GM21381 (cell line): Measurements from ENCODE around the gene VOPP1.
"Not testable (repeated sequence)": the region's sequence is repeated elsewhere in the genome, so short reads cannot be mapped to it uniquely, and the experiment has no call there.

Source experiments
- ATAC-seq: cut with Tn5 transposase; IDR thresholded peaks from one replicate; pipeline ENCODE4 v1.9.1; 2021; ENCODE audit warnings: mild to moderate bottlenecking, moderate library complexity; ENCODE audit not compliant: unreplicated experiment

VOPP1 gene

DNA sequence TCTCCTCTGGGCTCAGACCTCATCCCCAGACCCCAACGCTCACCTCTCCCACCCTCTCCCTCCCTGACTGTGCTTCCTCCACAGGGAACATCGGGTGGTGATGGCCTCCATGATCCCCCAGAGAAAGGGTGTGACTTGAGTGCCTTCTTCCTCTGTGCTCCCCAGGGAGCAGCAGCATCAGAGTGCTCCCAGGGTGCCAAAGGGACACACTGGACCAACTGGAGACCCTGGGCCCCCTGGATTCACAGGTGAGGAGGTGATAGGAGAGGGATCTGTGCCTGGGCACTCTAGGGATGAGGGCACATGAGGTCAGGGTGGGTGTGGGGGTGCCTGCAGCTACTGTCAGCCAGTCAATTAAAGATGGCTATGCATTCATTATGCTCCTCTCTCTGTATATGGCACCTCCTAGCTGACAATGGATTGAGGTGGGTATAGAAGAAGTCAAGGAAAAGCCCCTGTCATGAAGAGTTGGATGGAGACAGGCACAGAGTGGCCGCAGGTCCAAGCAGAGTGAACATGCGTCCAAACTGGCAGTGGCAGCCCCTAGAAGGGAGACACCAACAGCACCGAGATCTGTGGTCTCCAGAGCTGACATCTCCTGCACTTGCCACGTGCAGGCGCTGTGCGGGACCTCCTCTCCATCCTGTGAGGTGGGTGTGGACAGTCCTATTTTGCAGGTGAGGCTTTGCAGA is 15.5 kb upstream of the VOPP1 start:
- no peak for ATAC-seq

- ATAC-seq: not testable (repeated sequence)
These were observed 10.4 kb upstream of the VOPP1 start for GRCh38 chr7:55582656-55583055.

DNA sequence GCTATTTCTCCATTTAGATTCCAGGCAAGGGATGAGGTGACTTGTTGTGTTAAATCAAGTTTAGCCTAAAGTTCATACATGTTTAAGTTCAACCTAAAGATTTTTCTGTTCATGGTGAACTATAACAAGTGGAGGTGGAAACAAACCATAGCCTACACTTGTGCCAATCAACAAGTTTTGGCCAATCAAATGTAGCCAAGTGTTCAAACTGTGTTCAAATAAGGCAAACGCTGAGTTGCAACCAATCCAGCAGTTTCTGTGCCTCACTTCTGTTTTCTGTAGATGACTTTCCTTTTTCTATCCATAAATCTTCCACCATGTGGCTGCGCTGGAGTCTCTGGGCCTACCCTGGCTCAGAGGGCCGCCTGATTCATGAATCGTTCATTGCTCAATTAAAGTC is 4.5 kb upstream of the VOPP1 start:
- ATAC-seq: no peak

DNA sequence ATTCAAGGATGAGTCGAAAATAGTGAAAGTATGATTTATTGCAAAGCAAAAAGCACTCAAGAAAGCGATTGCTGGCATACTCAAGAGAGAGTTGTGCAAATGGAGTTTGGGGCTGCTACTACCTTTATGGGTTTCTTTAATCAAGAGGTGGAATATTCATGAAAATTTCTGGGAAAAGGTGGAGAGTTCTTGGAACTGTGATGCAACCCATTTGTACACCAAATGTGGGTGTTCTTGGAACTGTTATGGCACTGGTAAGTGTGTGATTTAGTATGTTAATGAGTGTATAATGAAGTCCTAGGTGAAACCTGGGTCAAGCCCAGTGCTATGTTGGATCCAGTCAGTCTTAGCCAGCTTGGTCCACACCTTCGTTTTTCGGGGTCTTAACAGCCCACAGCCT is 3.4 kb upstream of the VOPP1 start:
- ATAC-seq: no peak

DNA sequence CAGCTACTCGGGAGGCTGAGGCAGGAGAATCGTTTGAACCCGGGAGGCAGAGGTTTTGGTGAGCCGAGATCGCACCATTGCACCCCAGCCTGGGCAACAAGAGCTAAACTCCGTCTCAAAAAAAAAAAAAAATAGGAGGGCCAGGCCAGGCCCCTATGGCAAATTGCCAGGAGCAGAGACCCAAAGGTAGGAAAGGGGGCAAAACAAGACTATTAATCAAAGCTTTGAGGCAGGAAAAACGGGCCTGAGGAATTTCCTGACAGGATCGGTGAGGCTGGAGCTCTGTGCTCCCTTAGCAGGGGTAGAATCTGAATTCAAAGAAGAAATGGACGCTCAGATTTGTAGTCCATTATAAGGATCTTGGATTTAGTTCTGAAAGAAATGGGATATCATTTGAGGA is 2.8 kb upstream of the VOPP1 start:
- no peak for ATAC-seq

GRCh38 chr7:55574051-55574717 is 1.9 kb upstream of the VOPP1 start:
- no peak for ATAC-seq

DNA sequence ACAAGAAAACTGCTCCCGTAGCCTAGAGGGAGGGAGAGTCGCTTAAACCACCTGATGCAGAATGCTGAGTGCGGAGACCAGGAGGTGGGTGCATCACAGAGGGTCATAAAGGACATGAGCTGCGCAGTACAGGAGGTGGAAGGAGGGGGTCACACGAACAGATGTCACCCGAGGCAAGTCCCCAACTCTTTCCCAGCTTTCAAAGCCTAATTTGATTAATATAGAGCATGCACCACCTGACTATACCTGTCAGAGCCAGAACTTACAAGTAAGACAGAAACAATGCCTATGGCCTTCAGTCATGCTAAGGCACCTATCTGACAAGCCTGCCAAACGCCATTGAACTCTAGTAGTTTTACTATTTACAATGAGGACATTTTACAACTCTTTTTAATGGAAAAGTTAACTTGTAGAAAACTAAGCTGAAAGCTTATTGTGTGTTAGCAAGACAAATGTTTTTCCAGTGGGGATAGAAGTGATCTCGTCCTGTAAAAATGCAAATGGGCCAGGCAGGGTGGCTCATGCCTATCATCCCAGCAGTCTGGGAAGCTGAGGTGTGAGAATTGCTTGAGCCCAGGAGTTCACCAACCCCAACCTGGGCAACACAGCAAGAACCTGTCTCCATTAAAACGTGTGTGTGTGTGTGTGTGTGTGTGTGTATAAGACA is 1.1 kb upstream of the VOPP1 start:
- no peak for ATAC-seq

DNA sequence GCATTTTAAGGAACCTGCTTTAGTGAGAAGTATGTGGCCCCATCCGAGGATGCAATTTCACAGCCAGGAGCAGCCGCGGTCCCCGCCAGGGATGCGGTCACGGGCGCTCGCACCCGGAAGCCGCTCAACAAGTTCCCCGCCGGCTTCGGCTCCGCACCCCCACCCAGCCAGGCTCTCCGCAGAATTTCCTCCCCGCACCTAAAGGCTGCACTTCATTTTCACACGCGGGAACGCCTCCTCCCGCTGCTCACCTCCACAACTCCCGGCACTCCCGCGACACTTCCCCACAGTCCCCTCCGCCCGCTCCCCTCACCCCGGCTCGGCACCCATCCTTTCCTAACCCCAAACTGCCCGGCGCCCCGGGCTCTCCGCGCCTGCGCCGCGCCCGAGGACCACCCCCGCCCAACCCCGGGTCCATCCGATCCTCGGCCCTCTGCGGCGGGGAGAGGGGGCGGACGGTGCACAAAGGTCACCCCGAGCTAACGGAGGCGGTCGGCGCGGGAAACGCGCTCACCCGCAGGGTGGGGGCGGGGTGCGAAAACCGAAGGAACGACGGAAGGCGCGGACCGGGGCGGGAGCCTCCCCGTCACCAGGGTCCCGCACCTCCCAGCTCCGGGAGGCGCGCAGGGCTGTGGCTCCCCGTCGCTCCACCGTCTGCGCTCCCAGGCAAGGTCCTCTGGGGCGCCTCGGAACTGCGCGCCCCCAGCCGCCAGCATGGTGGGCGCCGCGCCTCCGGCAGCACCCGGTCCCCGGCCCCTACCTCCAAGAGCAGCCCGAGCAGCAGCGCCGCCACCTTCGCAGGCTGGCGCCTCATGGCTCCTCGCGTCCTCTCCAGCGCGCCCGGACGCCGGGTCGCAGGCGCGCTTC is 558 bp downstream of the VOPP1 start:
- ATAC-seq: peak; percentile 15

DNA sequence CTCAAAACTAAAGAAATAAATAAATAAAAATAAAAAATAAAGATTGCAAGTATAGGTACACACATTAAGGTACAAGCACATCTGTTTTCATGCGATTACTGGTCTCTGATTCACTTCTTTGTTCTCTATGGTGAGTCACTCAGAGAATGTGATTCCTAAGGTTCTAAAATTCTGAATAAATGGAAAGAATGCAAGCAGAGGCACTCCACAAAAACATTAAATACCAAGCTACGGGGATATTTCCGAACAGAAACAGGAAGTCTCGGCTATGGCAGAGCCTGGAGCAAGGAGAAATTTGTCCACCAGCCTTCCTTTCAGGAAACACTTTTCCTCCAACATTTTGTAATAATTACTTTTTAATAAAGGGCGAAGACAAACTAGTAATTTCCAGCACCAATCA is 1.4 kb downstream of the VOPP1 start:
- no peak for ATAC-seq

GRCh38 chr7:55570218-55570873 is 2.0 kb downstream of the VOPP1 start:
- ATAC-seq: peak; percentile 34

DNA sequence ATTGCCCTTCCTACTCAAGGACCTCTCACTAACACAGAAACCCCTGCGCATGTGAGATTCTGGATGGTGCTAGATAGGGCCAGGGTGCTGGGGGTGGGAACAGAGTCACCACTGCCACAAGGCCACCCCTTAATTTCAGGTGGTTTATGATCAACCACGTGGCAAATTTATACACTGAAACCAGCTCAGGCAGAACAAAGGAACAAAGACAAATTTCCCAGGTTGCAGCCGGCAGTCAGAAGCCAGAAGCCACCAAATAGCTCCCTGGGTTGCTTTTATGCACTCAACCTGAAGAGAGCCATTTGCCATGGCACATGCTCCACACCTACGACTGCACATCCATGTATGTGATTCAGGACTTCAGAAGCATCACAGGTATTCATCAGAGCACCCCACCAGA is 2.5 kb downstream of the VOPP1 start:
- ATAC-seq: peak; percentile 31

GRCh38 chr7:55569269-55569663 is 3.0 kb downstream of the VOPP1 start:
- ATAC-seq: no peak

DNA sequence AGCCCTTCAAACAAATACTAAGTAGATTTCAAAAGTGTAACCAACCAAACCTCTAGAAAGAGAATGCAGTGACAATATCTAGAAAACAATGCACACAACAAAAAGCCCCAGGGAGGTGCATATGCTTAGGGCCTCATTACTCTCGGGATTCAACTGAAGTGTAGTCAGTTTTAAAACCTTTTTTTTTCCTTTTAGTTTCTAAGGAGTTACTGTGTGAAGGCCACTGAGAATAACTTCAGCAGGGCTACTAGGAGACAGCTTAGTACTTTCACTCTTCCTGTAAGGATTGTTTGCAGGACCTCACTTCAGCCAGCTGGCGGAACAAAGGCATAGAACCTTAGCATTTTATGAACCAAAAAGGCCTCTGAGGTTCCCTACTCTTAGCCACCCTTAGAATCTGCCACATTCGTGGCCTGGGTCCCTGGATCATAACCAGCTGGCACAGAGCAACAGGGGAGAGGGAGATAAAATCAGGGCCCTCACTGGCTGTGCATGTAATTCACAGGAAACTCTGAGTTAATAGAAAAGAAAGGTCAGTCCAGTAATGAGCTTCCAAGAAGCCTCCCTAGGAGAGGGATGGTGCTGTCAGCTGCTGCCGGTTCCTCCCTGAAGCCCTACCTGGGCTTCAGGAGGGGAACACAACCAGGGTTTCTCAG is 3.6 kb downstream of the VOPP1 start:
- no peak for ATAC-seq

DNA sequence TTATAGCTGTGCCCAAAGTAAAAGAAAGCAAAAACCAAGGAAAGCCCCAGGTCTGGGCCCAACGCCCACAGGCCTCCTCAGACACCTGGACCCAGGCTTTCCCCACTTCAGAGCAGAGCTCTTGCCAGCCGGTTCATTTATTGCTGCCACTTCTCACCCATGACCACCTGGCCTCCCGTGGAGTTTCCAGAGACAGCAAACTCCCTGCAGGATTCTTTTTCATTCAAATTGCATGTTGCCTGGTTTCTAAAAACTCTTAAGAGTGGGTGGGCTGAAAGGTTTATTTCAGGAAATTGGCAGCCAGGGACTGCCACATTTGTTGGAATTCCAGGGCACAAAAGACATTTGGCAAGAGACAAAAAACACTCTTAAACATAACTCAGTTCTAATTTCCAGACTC is 4.7 kb downstream of the VOPP1 start:
- ATAC-seq: no peak

GRCh38 chr7:55565681-55566080 is 6.6 kb downstream of the VOPP1 start:
- no peak for ATAC-seq

DNA sequence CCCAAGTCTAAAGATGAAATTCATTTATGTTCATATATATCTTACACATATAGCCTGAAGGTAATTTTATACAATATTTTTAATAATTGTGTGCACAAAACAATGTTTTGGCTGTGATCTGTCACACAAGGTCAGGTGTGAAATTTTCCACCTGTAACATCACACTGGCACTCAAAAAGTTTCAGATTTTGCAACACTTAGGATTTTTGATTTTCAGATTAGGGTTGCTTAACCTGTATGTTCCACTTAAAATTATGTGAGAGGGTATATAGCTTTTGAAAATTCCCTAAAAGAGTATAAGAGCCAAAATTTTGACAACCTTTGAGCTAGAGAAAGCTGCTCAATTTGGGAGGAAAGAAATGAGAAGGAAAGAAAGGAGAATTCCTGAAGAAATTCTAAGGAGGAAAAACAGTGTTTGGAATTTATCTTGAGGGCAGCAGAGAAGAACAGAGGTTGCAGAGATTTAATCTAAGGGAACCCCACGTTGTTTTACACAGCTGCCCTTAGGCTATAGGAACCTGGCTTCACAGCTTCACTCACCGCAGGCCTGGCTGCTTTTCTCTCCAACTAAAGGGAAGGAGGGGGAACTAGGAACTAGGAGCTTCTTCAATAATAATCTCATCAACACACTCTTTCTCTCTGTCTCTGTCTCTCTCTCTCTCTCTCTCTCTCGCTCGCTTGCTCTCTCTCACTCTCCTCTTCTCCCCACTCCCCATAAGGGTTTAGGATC is 8.5 kb downstream of the VOPP1 start:
- no peak for ATAC-seq

DNA sequence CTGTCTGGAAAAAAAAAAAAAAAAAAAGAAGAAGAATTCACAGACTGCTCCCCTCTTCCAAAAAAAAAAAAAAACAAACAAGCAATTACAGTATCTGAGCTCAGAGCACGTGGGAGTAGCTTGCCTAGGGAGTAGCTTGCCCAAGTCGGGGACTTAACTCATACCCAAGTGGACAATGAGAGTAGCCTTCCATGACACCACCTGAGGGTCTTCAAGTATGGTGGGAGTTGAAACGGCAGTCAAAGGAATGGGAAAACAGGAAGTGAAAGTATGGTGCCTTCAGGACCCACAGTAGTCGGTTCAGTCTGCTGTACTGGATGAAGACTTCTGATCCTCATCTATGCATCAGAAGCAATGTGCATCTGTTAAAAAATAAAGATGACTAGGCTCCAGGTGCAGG is 10.6 kb downstream of the VOPP1 start:
- ATAC-seq: no peak

- no peak for ATAC-seq
These were observed 13.1 kb downstream of the VOPP1 start for GRCh38 chr7:55558962-55559920.
